ENCODE measurements around the gene MTHFSD.

DNA sequence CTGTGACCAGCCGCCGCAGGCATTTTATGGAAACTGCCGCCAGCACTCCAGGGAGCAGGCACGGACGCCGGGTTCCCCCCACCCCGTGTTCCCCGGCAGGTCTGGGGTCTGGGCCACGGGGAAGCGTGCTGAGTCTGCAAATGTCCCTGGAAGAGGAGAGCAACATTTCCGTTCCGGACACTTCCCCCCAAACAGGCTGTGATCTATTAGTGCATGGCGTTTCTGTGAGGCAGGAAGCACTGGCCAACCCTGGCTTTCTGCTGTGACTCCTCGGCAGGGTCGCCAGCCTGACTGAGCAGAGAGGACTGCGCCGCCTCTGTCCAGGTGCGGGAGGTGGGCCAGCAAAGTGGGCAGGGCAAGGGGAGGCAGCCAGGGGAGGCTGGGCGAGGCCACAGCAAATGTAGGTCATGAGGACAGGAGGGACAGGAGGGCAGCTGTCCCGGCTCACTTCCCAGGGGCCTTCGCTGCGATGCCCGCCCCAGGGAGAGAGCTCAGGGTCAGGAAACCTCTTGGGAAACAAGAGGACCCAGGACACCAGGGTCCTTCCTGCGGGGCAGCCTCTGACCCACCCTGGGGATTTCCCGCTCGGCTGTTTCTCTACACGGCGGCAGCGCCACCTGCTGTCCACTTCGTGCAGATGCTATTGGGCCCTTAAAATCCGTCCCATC, 35.3 kb downstream of the MTHFSD start:
- TF ChIP-seq, protein P1, sequence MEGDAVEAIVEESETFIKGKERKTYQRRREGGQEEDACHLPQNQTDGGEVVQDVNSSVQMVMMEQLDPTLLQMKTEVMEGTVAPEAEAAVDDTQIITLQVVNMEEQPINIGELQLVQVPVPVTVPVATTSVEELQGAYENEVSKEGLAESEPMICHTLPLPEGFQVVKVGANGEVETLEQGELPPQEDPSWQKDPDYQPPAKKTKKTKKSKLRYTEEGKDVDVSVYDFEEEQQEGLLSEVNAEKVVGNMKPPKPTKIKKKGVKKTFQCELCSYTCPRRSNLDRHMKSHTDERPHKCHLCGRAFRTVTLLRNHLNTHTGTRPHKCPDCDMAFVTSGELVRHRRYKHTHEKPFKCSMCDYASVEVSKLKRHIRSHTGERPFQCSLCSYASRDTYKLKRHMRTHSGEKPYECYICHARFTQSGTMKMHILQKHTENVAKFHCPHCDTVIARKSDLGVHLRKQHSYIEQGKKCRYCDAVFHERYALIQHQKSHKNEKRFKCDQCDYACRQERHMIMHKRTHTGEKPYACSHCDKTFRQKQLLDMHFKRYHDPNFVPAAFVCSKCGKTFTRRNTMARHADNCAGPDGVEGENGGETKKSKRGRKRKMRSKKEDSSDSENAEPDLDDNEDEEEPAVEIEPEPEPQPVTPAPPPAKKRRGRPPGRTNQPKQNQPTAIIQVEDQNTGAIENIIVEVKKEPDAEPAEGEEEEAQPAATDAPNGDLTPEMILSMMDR (IDR thresholded peaks at IDR 0.05), result peak; percentile 75 to 93 (median 79)
- no peak for TF ChIP-seq POLR2A (IDR thresholded peaks at IDR 0.05)
